ENCODE data around the gene KDM5A.

GRCh38 chr12:257521-258321 lies 131.4 kb downstream of the KDM5A start:
- TF ChIP-seq, protein P1, sequence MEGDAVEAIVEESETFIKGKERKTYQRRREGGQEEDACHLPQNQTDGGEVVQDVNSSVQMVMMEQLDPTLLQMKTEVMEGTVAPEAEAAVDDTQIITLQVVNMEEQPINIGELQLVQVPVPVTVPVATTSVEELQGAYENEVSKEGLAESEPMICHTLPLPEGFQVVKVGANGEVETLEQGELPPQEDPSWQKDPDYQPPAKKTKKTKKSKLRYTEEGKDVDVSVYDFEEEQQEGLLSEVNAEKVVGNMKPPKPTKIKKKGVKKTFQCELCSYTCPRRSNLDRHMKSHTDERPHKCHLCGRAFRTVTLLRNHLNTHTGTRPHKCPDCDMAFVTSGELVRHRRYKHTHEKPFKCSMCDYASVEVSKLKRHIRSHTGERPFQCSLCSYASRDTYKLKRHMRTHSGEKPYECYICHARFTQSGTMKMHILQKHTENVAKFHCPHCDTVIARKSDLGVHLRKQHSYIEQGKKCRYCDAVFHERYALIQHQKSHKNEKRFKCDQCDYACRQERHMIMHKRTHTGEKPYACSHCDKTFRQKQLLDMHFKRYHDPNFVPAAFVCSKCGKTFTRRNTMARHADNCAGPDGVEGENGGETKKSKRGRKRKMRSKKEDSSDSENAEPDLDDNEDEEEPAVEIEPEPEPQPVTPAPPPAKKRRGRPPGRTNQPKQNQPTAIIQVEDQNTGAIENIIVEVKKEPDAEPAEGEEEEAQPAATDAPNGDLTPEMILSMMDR (IDR thresholded peaks at IDR 0.05) = no peak
- TF ChIP-seq POLR2A (IDR thresholded peaks at IDR 0.05) = no peak
